Upper lobe of left lung (tissue), 4 donors: Measurements from ENCODE around the gene FOXN3.

Experiments used
- EP300 ChIP-seq, 4 donors: sonication (generic); formaldehyde crosslinking; IDR thresholded peaks; one replicate each; pipeline ENCODE4 v1.5.1; 2017; ENCODE audit warnings: antibody characterized with exemption in 4 of 4, control low read depth in 2 of 4
- POLR2A ChIP-seq, 4 donors: fragments of 450-650 bp; IDR thresholded peaks; one replicate each; pipeline ENCODE4 v1.5.1; 2016 to 2017; ENCODE audit warnings: antibody characterized with exemption in 4 of 4, mild to moderate bottlenecking in 2 of 4

GRCh38 chr14:89408907-89409700 lies 7.9 kb downstream of the FOXN3 start:
- TF ChIP-seq POLR2A (IDR thresholded peaks at IDR 0.05): no peak
- TF ChIP-seq EP300 (IDR thresholded peaks at IDR 0.05): no peak
